GM11168 (cell line): ENCODE measurements around the gene GRIA4.

ENCODE experiments used
- in situ Hi-C: fragments of 300-500 bp; cut with MboI; formaldehyde crosslinking; loops from one replicate; pipeline ENCODE4 v1.12.0; 2022; ENCODE audit warnings: low sequenced_read_pairs; ENCODE audit not compliant: unreplicated experiment

GRIA4 gene

GRCh38 chr11:106022795-106023275 is 413.0 kb downstream of the GRIA4 start:
- in situ Hi-C loops = no loop called here

- in situ Hi-C loops = no loop called here
Measured at GRCh38 chr11:106030609-106031008, 420.7 kb downstream of the GRIA4 start.

- in situ Hi-C loops = no loop called here
Measured at GRCh38 chr11:106031202-106031810, 421.4 kb downstream of the GRIA4 start.
